Activated naive CD4-positive, alpha-beta T cell treated with anti-CD3 and anti-CD28 coated beads, Interleukin-2, amount 50 U/mL, for 72 hours (primary cell): ENCODE results near the gene TRANK1. TPM values are rescaled to one million over a fixed set of nuclear protein-coding genes. Genes with fewer than 3 reads are reported as not detected.
"Not testable (repeated sequence)": the region's sequence is repeated elsewhere in the genome, so short reads cannot be mapped to it uniquely, and the experiment has no call there.

Source experiments
- ATAC-seq, 2 donors: fragments of 150-1000 bp; cut with Tn5 transposase; 2 replicates each; pipeline ENCODE4 v1.10.0; 2021; ENCODE audit warnings: mild to moderate bottlenecking in 2 of 2, moderate library complexity in 2 of 2
- DNase-seq, 2 donors: peaks; one replicate each; pipeline ENCODE4 v3.0.0; 2021 to 2022; ENCODE audit warnings: low spot score in 2 of 2
- H3K27ac Mint-ChIP-seq, 2 donors: one replicate each; pipeline ENCODE4 v1.8.0; 2022; ENCODE audit warnings: mild to moderate bottlenecking in 2 of 2, mixed read lengths in 2 of 2
- H3K36me3 Mint-ChIP-seq, 2 donors: one replicate each; pipeline ENCODE4 v1.8.0; 2022; ENCODE audit warnings: mixed read lengths in 2 of 2
- H3K9me3 Mint-ChIP-seq, 2 donors: one replicate each; pipeline ENCODE4 v1.8.0; 2022; ENCODE audit warnings: mixed read lengths in 2 of 2
- total RNA-seq, 2 donors: library from RNA; stranded (reverse); gene quantifications; one replicate each; pipeline ENCODE4 v1.2.3, GENCODE V29; 2022

TRANK1 gene
- total RNA-seq, 2 donors from 2014 or later, result 16.8 to 21.5 TPM

- DNase-seq, H3K27ac Mint-ChIP-seq, H3K9me3 Mint-ChIP-seq, ATAC-seq: not testable (repeated sequence)
- peaks cover 7 to 16% of the 10 kb centered on the region in 2 donors for H3K36me3 Mint-ChIP-seq
Observed at GRCh38 chr3:36891097-36891496, 53.8 kb downstream of the TRANK1 start.

GRCh38 chr3:36890261-36890660 is 54.6 kb downstream of the TRANK1 start:
- ATAC-seq, result peak in 1 of 2 donors; percentile 13
- DNase-seq, result no peak
- H3K27ac Mint-ChIP-seq, result no peak overlapping the region
- H3K36me3 Mint-ChIP-seq, result peaks cover 7 to 15% of the 10 kb centered on the region in 2 donors
- no peaks in the 10 kb centered on the region for H3K9me3 Mint-ChIP-seq

GRCh38 chr3:36881735-36882134 is 63.1 kb downstream of the TRANK1 start:
- no peaks in the 10 kb centered on the region for H3K9me3 Mint-ChIP-seq
- no peak overlapping the region for H3K27ac Mint-ChIP-seq

GRCh38 chr3:36879842-36880241 is 65.0 kb downstream of the TRANK1 start:
- not testable (repeated sequence) for DNase-seq, ATAC-seq, H3K36me3 Mint-ChIP-seq, H3K9me3 Mint-ChIP-seq, H3K27ac Mint-ChIP-seq

More at GRCh38 chr3:36881735-36882134, 63.1 kb downstream of the TRANK1 start:
- H3K36me3 Mint-ChIP-seq, result peaks cover 0 to 9% of the 10 kb centered on the region in 2 donors
- DNase-seq (no peak), ATAC-seq (no peak)

GRCh38 chr3:36877930-36878685 is 66.7 kb downstream of the TRANK1 start:
- Mint-ChIP-seq H3K9me3 (no peaks in the 10 kb centered on the region), H3K27ac (no peak overlapping the region), H3K36me3 (peaks cover 0 to 9% of the 10 kb centered on the region in 2 donors)
- ATAC-seq, result no peak
- no peak for DNase-seq

- no peaks in the 10 kb centered on the region for H3K9me3 Mint-ChIP-seq
- peak; percentile 85 to 94 for ATAC-seq
- H3K36me3 Mint-ChIP-seq, result no peaks in the 10 kb centered on the region
- DNase-seq, result peak in 1 of 2 donors; percentile 21
- peak overlapping the region; percentile 0 to 71 for H3K27ac Mint-ChIP-seq
Observed at GRCh38 chr3:36876181-36876936, 68.5 kb downstream of the TRANK1 start.

- no peak overlapping the region for H3K27ac Mint-ChIP-seq
- ATAC-seq (no peak), DNase-seq (no peak)
Observed at GRCh38 chr3:36875397-36875796, 69.5 kb downstream of the TRANK1 start.

GRCh38 chr3:36874424-36874823 is 70.4 kb downstream of the TRANK1 start:
- Mint-ChIP-seq H3K27ac (no peak overlapping the region), H3K36me3 (no peaks in the 10 kb centered on the region), H3K9me3 (no peaks in the 10 kb centered on the region)
- ATAC-seq (no peak), DNase-seq (no peak)

More at GRCh38 chr3:36875397-36875796, 69.5 kb downstream of the TRANK1 start:
- H3K36me3 Mint-ChIP-seq, result no peaks in the 10 kb centered on the region
- no peaks in the 10 kb centered on the region for H3K9me3 Mint-ChIP-seq

GRCh38 chr3:36871379-36872126 is 73.3 kb downstream of the TRANK1 start:
- H3K36me3 Mint-ChIP-seq, result no peaks in the 10 kb centered on the region
- H3K9me3 Mint-ChIP-seq, result no peaks in the 10 kb centered on the region
- no peak for DNase-seq
- ATAC-seq, result no peak
- no peak overlapping the region for H3K27ac Mint-ChIP-seq

- no peaks in the 10 kb centered on the region for H3K36me3 Mint-ChIP-seq
- H3K9me3 Mint-ChIP-seq, result no peaks in the 10 kb centered on the region
- DNase-seq, result peak in 1 of 2 donors; percentile 23
- peak; percentile 81 to 88 for ATAC-seq
- H3K27ac Mint-ChIP-seq, result no peak overlapping the region
Observed at GRCh38 chr3:36868614-36869436, 76.0 kb downstream of the TRANK1 start.

- H3K27ac Mint-ChIP-seq, result no peak overlapping the region
- peaks cover 0 to 4% of the 10 kb centered on the region in 2 donors for H3K9me3 Mint-ChIP-seq
- peaks cover 2 to 4% of the 10 kb centered on the region in 2 donors for H3K36me3 Mint-ChIP-seq
- DNase-seq (no peak), ATAC-seq (no peak)
Observed at GRCh38 chr3:36867810-36868209, 77.0 kb downstream of the TRANK1 start.

GRCh38 chr3:36866368-36866767 is 78.5 kb downstream of the TRANK1 start:
- no peak for ATAC-seq
- DNase-seq, result no peak
- Mint-ChIP-seq H3K27ac (peak overlapping the region in 1 of 2 donors; percentile 6), H3K36me3 (peaks cover 6 to 9% of the 10 kb centered on the region in 2 donors), H3K9me3 (peaks cover 0 to 7% of the 10 kb centered on the region in 2 donors)

GRCh38 chr3:36864180-36865053 is 80.4 kb downstream of the TRANK1 start:
- H3K27ac Mint-ChIP-seq, result no peak overlapping the region
- no peak for ATAC-seq
- peaks cover 0 to 7% of the 10 kb centered on the region in 2 donors for H3K9me3 Mint-ChIP-seq
- peaks cover 6 to 9% of the 10 kb centered on the region in 2 donors for H3K36me3 Mint-ChIP-seq
- DNase-seq, result no peak

- ATAC-seq (no peak), DNase-seq (no peak)
- Mint-ChIP-seq H3K36me3 (peaks cover 6 to 9% of the 10 kb centered on the region in 2 donors), H3K9me3 (peaks cover 0 to 7% of the 10 kb centered on the region in 2 donors), H3K27ac (no peak overlapping the region)
Observed at GRCh38 chr3:36862076-36862755, 82.6 kb downstream of the TRANK1 start.

- DNase-seq (no peak), ATAC-seq (no peak)
- Mint-ChIP-seq H3K27ac (no peak overlapping the region), H3K9me3 (peaks cover 0 to 7% of the 10 kb centered on the region in 2 donors), H3K36me3 (peaks cover 9 to 10% of the 10 kb centered on the region in 2 donors)
Observed at GRCh38 chr3:36859494-36859893, 85.4 kb downstream of the TRANK1 start.
